ENCODE data around the gene GALNT18. TPM values are rescaled to one million over a fixed set of nuclear protein-coding genes. Genes with fewer than 3 reads are reported as not detected.

Gene GALNT18
- polyA plus RNA-seq, 1 donor (not counting 4 experiments of a cell fraction or from before 2014, with no cell fraction given), result 27.2 TPM

DNA sequence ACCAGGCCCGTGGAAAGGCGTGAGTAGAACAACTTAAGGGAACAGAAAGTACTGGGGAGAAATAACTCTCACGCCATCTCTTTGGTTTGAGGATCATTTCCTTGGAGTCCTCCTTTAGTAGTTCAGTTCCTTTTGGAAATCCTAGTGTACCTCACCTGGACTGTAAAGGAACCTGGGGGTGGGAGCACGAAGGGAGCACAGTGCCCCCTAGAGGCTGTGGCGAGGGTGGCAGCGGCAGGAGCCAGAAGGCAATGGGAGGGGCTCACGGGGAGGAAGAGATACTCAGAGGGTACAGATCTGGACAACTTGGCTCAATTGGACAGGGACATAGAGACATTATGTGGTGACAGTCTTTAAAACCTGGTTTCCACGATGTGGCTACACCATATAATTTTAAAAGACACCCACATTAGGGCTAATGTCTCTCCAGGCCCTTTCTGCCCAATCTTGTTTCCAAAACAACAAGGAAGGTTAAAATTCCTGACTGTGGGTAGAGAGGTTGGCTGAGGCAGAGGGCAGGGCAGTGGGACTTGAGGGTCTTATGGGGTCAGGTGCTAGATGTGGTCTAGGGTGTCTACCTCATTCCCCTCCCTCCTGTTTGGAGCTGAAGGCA lies 355.7 kb downstream of the GALNT18 start:
- no peaks in the 10 kb centered on the region for H3K27me3 ChIP-seq (ENCODE audit: control insufficient read depth, extremely low read depth, insufficient read depth, low read length)

DNA sequence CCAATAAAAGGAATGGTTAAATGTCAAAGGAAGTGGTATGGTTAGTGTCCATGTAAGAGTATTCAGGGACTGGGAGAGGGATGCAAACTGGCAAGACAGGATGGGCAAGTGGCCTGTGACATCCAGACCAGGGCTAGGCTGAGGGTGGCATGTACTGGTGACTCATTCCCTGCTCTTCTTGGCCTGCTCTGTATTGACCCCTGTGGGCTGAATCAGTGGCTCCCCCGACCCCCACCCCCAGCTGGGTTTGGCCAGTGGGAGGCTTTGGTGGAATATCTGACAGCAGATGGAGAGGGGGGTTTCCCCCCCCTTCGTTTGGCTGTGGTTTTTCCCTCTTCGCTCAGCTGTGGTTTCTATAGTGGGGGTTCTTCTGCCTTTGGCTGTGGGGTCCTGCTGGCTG lies 356.5 kb downstream of the GALNT18 start:
- no peak for DNase-seq (ENCODE audit: low read depth, low spot score)
- Histone ChIP-seq H3K4me3 (ENCODE audit: control insufficient read depth in 2 of 3, extremely low read depth in 1 of 3, insufficient read depth in 2 of 3, low read depth in 1 of 3, low read length in 3 of 3) (no peak overlapping the region), H3K27ac (ENCODE audit: control insufficient read depth, insufficient read depth, low read length) (no peak overlapping the region), H3K79me2 (ENCODE audit: control insufficient read depth, insufficient read depth, low read length) (no peaks in the 10 kb centered on the region), H3K36me3 (ENCODE audit: control insufficient read depth in 2 of 2, extremely low read depth in 1 of 2, insufficient read depth in 2 of 2, low read length in 2 of 2) (no peaks in the 10 kb centered on the region), H2AFZ (ENCODE audit: control insufficient read depth, low read length) (no peak overlapping the region), H3K9me3 (ENCODE audit: control insufficient read depth, low read depth, low read length) (no peaks in the 10 kb centered on the region), H3K9me1 (ENCODE audit: control insufficient read depth, extremely low read depth, insufficient read depth, low read length) (no peaks in the 10 kb centered on the region), H3K4me1 (ENCODE audit: control insufficient read depth, extremely low read depth, insufficient read depth, low read length) (peaks cover 12% of the 10 kb centered on the region), H3K4me2 (ENCODE audit: control insufficient read depth, extremely low read depth, insufficient read depth, low read depth, low read length) (no peak overlapping the region), H3K9ac (ENCODE audit: control insufficient read depth, extremely low read depth, insufficient read depth, low read length) (no peak overlapping the region), H3K27me3 (ENCODE audit: control insufficient read depth, extremely low read depth, insufficient read depth, low read length) (no peaks in the 10 kb centered on the region), H4K20me1 (ENCODE audit: control insufficient read depth, extremely low read depth, insufficient read depth, low read length) (no peaks in the 10 kb centered on the region)
- dilution Hi-C loops (cut with MboI; ENCODE audit: extremely low pct_ligation_motif_present, low sequenced_read_pairs), result no loop called here
- FAIRE-seq, result no peak
- TF ChIP-seq, protein P1, sequence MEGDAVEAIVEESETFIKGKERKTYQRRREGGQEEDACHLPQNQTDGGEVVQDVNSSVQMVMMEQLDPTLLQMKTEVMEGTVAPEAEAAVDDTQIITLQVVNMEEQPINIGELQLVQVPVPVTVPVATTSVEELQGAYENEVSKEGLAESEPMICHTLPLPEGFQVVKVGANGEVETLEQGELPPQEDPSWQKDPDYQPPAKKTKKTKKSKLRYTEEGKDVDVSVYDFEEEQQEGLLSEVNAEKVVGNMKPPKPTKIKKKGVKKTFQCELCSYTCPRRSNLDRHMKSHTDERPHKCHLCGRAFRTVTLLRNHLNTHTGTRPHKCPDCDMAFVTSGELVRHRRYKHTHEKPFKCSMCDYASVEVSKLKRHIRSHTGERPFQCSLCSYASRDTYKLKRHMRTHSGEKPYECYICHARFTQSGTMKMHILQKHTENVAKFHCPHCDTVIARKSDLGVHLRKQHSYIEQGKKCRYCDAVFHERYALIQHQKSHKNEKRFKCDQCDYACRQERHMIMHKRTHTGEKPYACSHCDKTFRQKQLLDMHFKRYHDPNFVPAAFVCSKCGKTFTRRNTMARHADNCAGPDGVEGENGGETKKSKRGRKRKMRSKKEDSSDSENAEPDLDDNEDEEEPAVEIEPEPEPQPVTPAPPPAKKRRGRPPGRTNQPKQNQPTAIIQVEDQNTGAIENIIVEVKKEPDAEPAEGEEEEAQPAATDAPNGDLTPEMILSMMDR (optimal IDR thresholded peaks at IDR 0.05 in 1 of 3, IDR thresholded peaks at IDR 0.05 in 1 of 3, conservative IDR thresholded peaks at IDR 0.05 in 1 of 3; ENCODE audit: extremely low read depth in 1 of 3, insufficient read depth in 2 of 3, low read length in 3 of 3), result no peak
- no peak for TF ChIP-seq EZH2 (IDR thresholded peaks at IDR 0.05; ENCODE audit: low read length)

More for the DNA sequence above, 355.7 kb downstream of the GALNT18 start:
- H3K4me3 ChIP-seq (ENCODE audit: control insufficient read depth in 2 of 3, extremely low read depth in 1 of 3, insufficient read depth in 2 of 3, low read depth in 1 of 3, low read length in 3 of 3), result no peak overlapping the region
- peaks cover 12% of the 10 kb centered on the region for H3K4me1 ChIP-seq (ENCODE audit: control insufficient read depth, extremely low read depth, insufficient read depth, low read length)
- no peak overlapping the region for H2AFZ ChIP-seq (ENCODE audit: control insufficient read depth, low read length)
- no peak overlapping the region for H3K27ac ChIP-seq (ENCODE audit: control insufficient read depth, insufficient read depth, low read length)
- no peak overlapping the region for H3K9ac ChIP-seq (ENCODE audit: control insufficient read depth, extremely low read depth, insufficient read depth, low read length)
- H3K9me3 ChIP-seq (ENCODE audit: control insufficient read depth, low read depth, low read length), result no peaks in the 10 kb centered on the region
- no peaks in the 10 kb centered on the region for H3K79me2 ChIP-seq (ENCODE audit: control insufficient read depth, insufficient read depth, low read length)
- H4K20me1 ChIP-seq (ENCODE audit: control insufficient read depth, extremely low read depth, insufficient read depth, low read length), result no peaks in the 10 kb centered on the region
- H3K9me1 ChIP-seq (ENCODE audit: control insufficient read depth, extremely low read depth, insufficient read depth, low read length), result no peaks in the 10 kb centered on the region
- dilution Hi-C loops (cut with MboI; ENCODE audit: extremely low pct_ligation_motif_present, low sequenced_read_pairs), result no loop called here
- TF ChIP-seq EZH2 (IDR thresholded peaks at IDR 0.05; ENCODE audit: low read length), result no peak
- TF ChIP-seq, protein P1 (optimal IDR thresholded peaks at IDR 0.05 in 1 of 3, IDR thresholded peaks at IDR 0.05 in 1 of 3, conservative IDR thresholded peaks at IDR 0.05 in 1 of 3; ENCODE audit: extremely low read depth in 1 of 3, insufficient read depth in 2 of 3, low read length in 3 of 3), result peak; percentile 94 to 99 (median 96)
- no peak overlapping the region for H3K4me2 ChIP-seq (ENCODE audit: control insufficient read depth, extremely low read depth, insufficient read depth, low read depth, low read length)
- DNase-seq (ENCODE audit: low read depth, low spot score), result no peak
- no peaks in the 10 kb centered on the region for H3K36me3 ChIP-seq (ENCODE audit: control insufficient read depth in 2 of 2, extremely low read depth in 1 of 2, insufficient read depth in 2 of 2, low read length in 2 of 2)
- peak; percentile 74 for FAIRE-seq

Data from keratinocyte (primary cell).